ENCODE results near the gene CAPN7. TPM values are rescaled to one million over a fixed set of nuclear protein-coding genes. Genes with fewer than 3 reads are reported as not detected.

The CAPN7 gene
- total RNA-seq, 2 donors from 2014 or later: 33.2 to 33.9 TPM

DNA sequence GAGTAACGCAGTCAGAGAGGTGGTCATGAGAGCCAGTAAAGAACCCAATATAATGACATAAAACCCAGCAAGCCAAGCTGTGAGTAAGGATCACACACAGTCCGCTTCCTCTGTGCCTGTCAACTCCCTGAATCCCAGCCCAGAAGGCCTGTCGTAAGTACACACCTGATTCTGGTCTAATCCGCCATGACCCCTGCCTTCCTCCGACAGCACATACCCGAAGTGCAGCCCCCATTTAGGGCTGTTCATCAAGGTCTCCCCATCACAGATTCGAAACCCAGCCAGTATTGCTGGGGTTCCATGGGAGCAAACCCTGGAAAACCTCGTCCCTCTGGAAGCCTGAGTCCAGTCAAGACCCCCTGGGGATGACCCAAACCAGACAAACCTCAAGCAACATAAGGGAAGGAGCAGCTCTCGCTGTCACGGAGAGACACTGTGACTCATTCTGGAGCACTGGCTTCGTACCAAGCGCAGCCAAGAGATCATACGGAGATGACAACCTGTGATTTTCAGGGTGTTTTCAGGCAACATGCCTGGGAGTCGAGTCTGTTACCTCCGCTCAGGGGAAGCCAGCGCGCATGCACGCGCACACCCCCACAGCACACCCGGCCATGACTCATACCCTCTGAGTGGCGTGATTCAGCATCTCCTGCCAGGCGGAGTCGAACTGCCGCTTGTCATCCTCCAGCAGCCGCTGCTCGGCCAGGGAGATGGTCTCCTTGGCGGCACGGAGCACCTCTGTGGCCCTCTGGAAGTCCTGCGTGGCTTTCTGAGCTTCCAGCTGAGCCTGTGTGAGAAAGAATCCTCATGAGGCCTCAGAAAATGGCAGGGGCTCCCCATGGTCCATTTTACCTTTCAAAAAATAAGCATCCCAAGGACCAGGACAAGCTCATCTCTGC lies 63.3 kb downstream of the CAPN7 start:
- H3K36me3 ChIP-seq: no peaks in the 10 kb centered on the region
- no peaks in the 10 kb centered on the region for H3K9me3 ChIP-seq
- intact Hi-C loops (cut with DNase I): loop anchor here (5.0 kb wide), 2 partner anchors 63 to 108 kb away; partner anchors contain the start of gene SH3BP5
- TF ChIP-seq, protein P1, sequence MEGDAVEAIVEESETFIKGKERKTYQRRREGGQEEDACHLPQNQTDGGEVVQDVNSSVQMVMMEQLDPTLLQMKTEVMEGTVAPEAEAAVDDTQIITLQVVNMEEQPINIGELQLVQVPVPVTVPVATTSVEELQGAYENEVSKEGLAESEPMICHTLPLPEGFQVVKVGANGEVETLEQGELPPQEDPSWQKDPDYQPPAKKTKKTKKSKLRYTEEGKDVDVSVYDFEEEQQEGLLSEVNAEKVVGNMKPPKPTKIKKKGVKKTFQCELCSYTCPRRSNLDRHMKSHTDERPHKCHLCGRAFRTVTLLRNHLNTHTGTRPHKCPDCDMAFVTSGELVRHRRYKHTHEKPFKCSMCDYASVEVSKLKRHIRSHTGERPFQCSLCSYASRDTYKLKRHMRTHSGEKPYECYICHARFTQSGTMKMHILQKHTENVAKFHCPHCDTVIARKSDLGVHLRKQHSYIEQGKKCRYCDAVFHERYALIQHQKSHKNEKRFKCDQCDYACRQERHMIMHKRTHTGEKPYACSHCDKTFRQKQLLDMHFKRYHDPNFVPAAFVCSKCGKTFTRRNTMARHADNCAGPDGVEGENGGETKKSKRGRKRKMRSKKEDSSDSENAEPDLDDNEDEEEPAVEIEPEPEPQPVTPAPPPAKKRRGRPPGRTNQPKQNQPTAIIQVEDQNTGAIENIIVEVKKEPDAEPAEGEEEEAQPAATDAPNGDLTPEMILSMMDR (IDR thresholded peaks at IDR 0.05): no peak
- no peak overlapping the region for H3K9ac ChIP-seq (ENCODE audit: low read depth in 2 of 2, low read length in 2 of 2)
- no peak overlapping the region for H3K4me3 ChIP-seq
- peak overlapping the region; percentile 27 for H3K27ac ChIP-seq
- DNase-seq: peak; percentile 64
- no peaks in the 10 kb centered on the region for H3K27me3 ChIP-seq
- no peaks in the 10 kb centered on the region for H3K4me1 ChIP-seq

DNA sequence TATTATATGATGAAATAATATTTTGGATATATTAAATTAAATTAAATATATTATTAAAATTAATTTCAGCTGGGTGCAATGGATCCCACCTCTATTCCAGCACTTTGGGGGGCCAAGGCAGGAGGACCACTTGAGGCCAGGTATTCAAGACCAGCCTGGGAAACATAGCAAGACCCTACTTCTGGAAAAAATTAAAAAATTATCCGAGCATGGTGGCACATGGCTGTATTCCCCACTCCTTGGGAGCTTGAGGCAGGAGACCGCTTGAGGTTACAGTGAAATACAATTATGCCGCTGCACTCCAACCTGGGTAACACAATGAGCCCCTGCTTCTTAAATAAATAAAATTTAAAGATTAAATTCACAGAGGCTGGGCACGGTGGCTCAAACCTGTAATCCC lies 65.0 kb downstream of the CAPN7 start:
- H3K27ac ChIP-seq: no peak overlapping the region
- H3K9me3 ChIP-seq: no peaks in the 10 kb centered on the region
- TF ChIP-seq, protein P1 (IDR thresholded peaks at IDR 0.05): no peak
- no peak overlapping the region for H3K4me3 ChIP-seq
- DNase-seq: no peak
- no peaks in the 10 kb centered on the region for H3K4me1 ChIP-seq
- no peaks in the 10 kb centered on the region for H3K27me3 ChIP-seq
- intact Hi-C loops (cut with DNase I): no loop called here
- no peaks in the 10 kb centered on the region for H3K36me3 ChIP-seq
- H3K9ac ChIP-seq (ENCODE audit: low read depth in 2 of 2, low read length in 2 of 2): no peak overlapping the region

- Histone ChIP-seq H3K27ac (no peak overlapping the region), H3K36me3 (no peaks in the 10 kb centered on the region), H3K9ac (ENCODE audit: low read depth in 2 of 2, low read length in 2 of 2) (no peak overlapping the region), H3K4me3 (no peak overlapping the region), H3K9me3 (no peaks in the 10 kb centered on the region), H3K4me1 (no peaks in the 10 kb centered on the region), H3K27me3 (no peaks in the 10 kb centered on the region)
- peak; percentile 49 for DNase-seq
- intact Hi-C loops (cut with DNase I): no loop called here
- TF ChIP-seq, protein P1 (IDR thresholded peaks at IDR 0.05): no peak
Measured at GRCh38 chr3:15271785-15272381, 65.8 kb downstream of the CAPN7 start.

- H3K9ac ChIP-seq (ENCODE audit: low read depth in 2 of 2, low read length in 2 of 2): no peak overlapping the region
- H3K27ac ChIP-seq: no peak overlapping the region
- no peak overlapping the region for H3K4me3 ChIP-seq
- H3K36me3 ChIP-seq: no peaks in the 10 kb centered on the region
- H3K9me3 ChIP-seq: no peaks in the 10 kb centered on the region
- no peaks in the 10 kb centered on the region for H3K4me1 ChIP-seq
- no peak for DNase-seq
- H3K27me3 ChIP-seq: no peaks in the 10 kb centered on the region
- intact Hi-C loops (cut with DNase I): no loop called here
- TF ChIP-seq, protein P1 (IDR thresholded peaks at IDR 0.05): no peak
Measured at GRCh38 chr3:15272426-15273196, 66.6 kb downstream of the CAPN7 start.

- no peaks in the 10 kb centered on the region for H3K36me3 ChIP-seq
- no peaks in the 10 kb centered on the region for H3K4me1 ChIP-seq
- H3K4me3 ChIP-seq: no peak overlapping the region
- no peak overlapping the region for H3K9ac ChIP-seq (ENCODE audit: low read depth in 2 of 2, low read length in 2 of 2)
- intact Hi-C loops (cut with DNase I): no loop called here
- no peaks in the 10 kb centered on the region for H3K9me3 ChIP-seq
- H3K27me3 ChIP-seq: no peaks in the 10 kb centered on the region
- TF ChIP-seq, protein P1 (IDR thresholded peaks at IDR 0.05): no peak
- H3K27ac ChIP-seq: no peak overlapping the region
- DNase-seq: no peak
Measured at GRCh38 chr3:15273227-15273626, 67.2 kb downstream of the CAPN7 start.

All from colonic mucosa (tissue), 4 donors.